Right atrium auricular region (tissue), 2 donors: ENCODE measurements around the gene TBX15. TPM values are rescaled to one million over a fixed set of nuclear protein-coding genes. Genes with fewer than 3 reads are reported as not detected.
"Not testable (repeated sequence)": the region's sequence is repeated elsewhere in the genome, so short reads cannot be mapped to it uniquely, and the experiment has no call there.

Experiments used
- DNase-seq: peaks from one replicate; pipeline ENCODE4 v3.0.0-alpha.2; 2019; ENCODE audit warnings: low spot score
- H3K27ac ChIP-seq, 2 donors: fragments of 200-600 bp; sonication (generic); 1 replicate in 1 of 2; 2 replicates in 1 of 2; pipeline ENCODE4 v1.5.1; 2016 to 2019
- H3K27me3 ChIP-seq, 2 donors: fragments of 200-600 bp; sonication (generic); one replicate each; pipeline versions ENCODE4 v1.5.1 to v1.6.0; 2017 to 2019
- H3K36me3 ChIP-seq: fragments of 200-600 bp; sonication (generic); one replicate; pipeline ENCODE4 v1.5.1; 2016
- H3K4me1 ChIP-seq, 2 donors: fragments of 200-600 bp; sonication (generic); one replicate each; pipeline versions ENCODE4 v1.5.1 to v1.6.0; 2017 to 2019
- H3K4me3 ChIP-seq, 2 donors: fragments of 200-600 bp; sonication (generic); 1 replicate in 1 of 2; 2 replicates in 1 of 2; pipeline ENCODE4 v1.5.1; 2017 to 2019; ENCODE audit warnings: mild to moderate bottlenecking in 1 of 2, moderate library complexity in 1 of 2
- H3K9me3 ChIP-seq, 2 donors: fragments of 200-600 bp; sonication (generic); one replicate each; pipeline ENCODE4 v1.5.1; 2019
- CTCF ChIP-seq, 2 donors: fragments of 200-600 bp; sonication (generic); IDR thresholded peaks; one replicate each; pipeline ENCODE4 v1.5.1; 2019; ENCODE audit warnings: antibody characterized with exemption in 2 of 2
- total RNA-seq, 2 donors: library from RNA; depleted of rRNA; stranded (reverse); fragments of >200 nt; gene quantifications; one replicate each; pipeline ENCODE4 v1.1.0, GENCODE V29; 2016

Gene TBX15
- total RNA-seq, 2 donors from 2014 or later, result 2.1 to 3.6 TPM

- H3K36me3 ChIP-seq, result no peaks in the 10 kb centered on the region
- no peak for TF ChIP-seq CTCF (IDR thresholded peaks at IDR 0.05)
- no peak for DNase-seq
- no peak overlapping the region for H3K4me3 ChIP-seq
- no peaks in the 10 kb centered on the region for H3K4me1 ChIP-seq
- no peaks in the 10 kb centered on the region for H3K9me3 ChIP-seq
- H3K27ac ChIP-seq, result no peak overlapping the region
- no peaks in the 10 kb centered on the region for H3K27me3 ChIP-seq
These were observed 29.1 kb downstream of the TBX15 start for GRCh38 chr1:118958937-118959631.

- H3K27ac ChIP-seq, result no peak overlapping the region
- H3K4me1 ChIP-seq, result no peaks in the 10 kb centered on the region
- H3K9me3 ChIP-seq, result no peaks in the 10 kb centered on the region
- no peak for TF ChIP-seq CTCF (IDR thresholded peaks at IDR 0.05)
- H3K36me3 ChIP-seq, result no peaks in the 10 kb centered on the region
- H3K27me3 ChIP-seq, result no peaks in the 10 kb centered on the region
- no peak overlapping the region for H3K4me3 ChIP-seq
- no peak for DNase-seq
These were observed 30.0 kb downstream of the TBX15 start for GRCh38 chr1:118958140-118958539.

GRCh38 chr1:118957579-118957978 is 30.6 kb downstream of the TBX15 start:
- H3K27me3 ChIP-seq, H3K4me1 ChIP-seq, DNase-seq, H3K9me3 ChIP-seq, H3K4me3 ChIP-seq, H3K27ac ChIP-seq, H3K36me3 ChIP-seq: not testable (repeated sequence)

GRCh38 chr1:118954301-118954905 is 33.7 kb downstream of the TBX15 start:
- no peak overlapping the region for H3K27ac ChIP-seq
- no peaks in the 10 kb centered on the region for H3K36me3 ChIP-seq
- no peaks in the 10 kb centered on the region for H3K27me3 ChIP-seq
- H3K9me3 ChIP-seq, result no peaks in the 10 kb centered on the region
- no peaks in the 10 kb centered on the region for H3K4me1 ChIP-seq
- H3K4me3 ChIP-seq, result no peak overlapping the region
- DNase-seq, result no peak
- TF ChIP-seq CTCF (IDR thresholded peaks at IDR 0.05), result no peak

GRCh38 chr1:118951270-118951936 is 36.7 kb downstream of the TBX15 start:
- TF ChIP-seq CTCF (IDR thresholded peaks at IDR 0.05), result no peak
- no peak overlapping the region for H3K4me3 ChIP-seq
- no peaks in the 10 kb centered on the region for H3K4me1 ChIP-seq
- H3K27ac ChIP-seq, result no peak overlapping the region
- DNase-seq, result no peak
- H3K36me3 ChIP-seq, result no peaks in the 10 kb centered on the region
- H3K27me3 ChIP-seq, result no peaks in the 10 kb centered on the region
- H3K9me3 ChIP-seq, result no peaks in the 10 kb centered on the region

GRCh38 chr1:118949315-118949714 is 38.8 kb downstream of the TBX15 start:
- Histone ChIP-seq H3K9me3 (no peaks in the 10 kb centered on the region), H3K27me3 (no peaks in the 10 kb centered on the region), H3K4me3 (no peak overlapping the region), H3K4me1 (no peaks in the 10 kb centered on the region), H3K36me3 (no peaks in the 10 kb centered on the region), H3K27ac (peak overlapping the region in 1 of 2 donors; percentile 28)
- peak; percentile 62 for DNase-seq
- no peak for TF ChIP-seq CTCF (IDR thresholded peaks at IDR 0.05)
